Chondrocyte (in vitro differentiated cells): Measurements from ENCODE around the gene WDHD1. TPM values are rescaled to one million over a fixed set of nuclear protein-coding genes. Genes with fewer than 3 reads are reported as not detected.
"Not testable (repeated sequence)": the region's sequence is repeated elsewhere in the genome, so short reads cannot be mapped to it uniquely, and the experiment has no call there.

ENCODE experiments used
- DNase-seq: peaks from one replicate; pipeline ENCODE4 v3.0.0; 2021; ENCODE audit warnings: mixed read lengths, low spot score
- H3K27ac Mint-ChIP-seq: one replicate; pipeline ENCODE4 v1.8.0; 2021; ENCODE audit warnings: mild to moderate bottlenecking, moderate library complexity, mixed read lengths; ENCODE audit not compliant: unreplicated experiment
- H3K27me3 Mint-ChIP-seq: 2 replicates; pipeline ENCODE4 v1.8.0; 2021; ENCODE audit warnings: low read depth, mixed read lengths
- H3K36me3 Mint-ChIP-seq: 2 replicates; pipeline ENCODE4 v1.8.0; 2021; ENCODE audit warnings: low read depth, mixed read lengths
- H3K4me1 Mint-ChIP-seq: 2 replicates; pipeline ENCODE4 v1.8.0; 2021; ENCODE audit warnings: low read depth, mild to moderate bottlenecking, mixed read lengths
- H3K4me3 Mint-ChIP-seq: one replicate; pipeline ENCODE4 v1.8.0; 2021; ENCODE audit warnings: mild to moderate bottlenecking, moderate library complexity, mixed read lengths; ENCODE audit not compliant: unreplicated experiment
- H3K9me3 Mint-ChIP-seq: 2 replicates; pipeline ENCODE4 v1.8.0; 2021; ENCODE audit warnings: low read depth, mixed read lengths
- CTCF ChIP-seq: fragments of 200-600 bp; sonication (generic); IDR thresholded peaks from 2 replicates; pipeline ENCODE4 v1.5.0; 2021; ENCODE audit warnings: antibody characterized with exemption, mild to moderate bottlenecking, moderate library complexity
- total RNA-seq: library from RNA; stranded (reverse); gene quantifications from 3 replicates; pipeline ENCODE4 v1.2.1, GENCODE V29; 2021

Gene WDHD1
- total RNA-seq, 1 donor from 2014 or later = 7.1 TPM

GRCh38 chr14:55028476-55028875 lies 1.6 kb upstream of the WDHD1 start:
- DNase-seq = no peak
- Mint-ChIP-seq H3K4me1 (peaks cover 54% of the 10 kb centered on the region), H3K36me3 (no peaks in the 10 kb centered on the region), H3K27me3 (no peaks in the 10 kb centered on the region), H3K4me3 (peak overlapping the region; percentile 92), H3K9me3 (no peaks in the 10 kb centered on the region), H3K27ac (peak overlapping the region; percentile 95)
- TF ChIP-seq CTCF = no peak

GRCh38 chr14:55028066-55028465 lies 1.2 kb upstream of the WDHD1 start:
- Mint-ChIP-seq H3K4me1 (peaks cover 51% of the 10 kb centered on the region), H3K36me3 (no peaks in the 10 kb centered on the region), H3K27ac (peak overlapping the region; percentile 95), H3K27me3 (no peaks in the 10 kb centered on the region), H3K9me3 (no peaks in the 10 kb centered on the region), H3K4me3 (peak overlapping the region; percentile 92)
- TF ChIP-seq CTCF = no peak
- DNase-seq = no peak

- no peak for DNase-seq
- TF ChIP-seq CTCF = no peak
- Mint-ChIP-seq H3K9me3 (no peaks in the 10 kb centered on the region), H3K36me3 (no peaks in the 10 kb centered on the region), H3K27me3 (no peaks in the 10 kb centered on the region), H3K27ac (peak overlapping the region; percentile 95), H3K4me1 (peaks cover 47% of the 10 kb centered on the region), H3K4me3 (peak overlapping the region; percentile 92)
Observed at GRCh38 chr14:55026441-55026792, 482 bp downstream of the WDHD1 start.

- Mint-ChIP-seq H3K36me3 (no peaks in the 10 kb centered on the region), H3K4me3 (peak overlapping the region; percentile 92), H3K9me3 (no peaks in the 10 kb centered on the region), H3K27me3 (no peaks in the 10 kb centered on the region), H3K4me1 (peaks cover 43% of the 10 kb centered on the region), H3K27ac (peak overlapping the region; percentile 95)
- DNase-seq = no peak
- TF ChIP-seq CTCF = no peak
Observed at GRCh38 chr14:55025948-55026347, 951 bp downstream of the WDHD1 start.

- H3K36me3 Mint-ChIP-seq, H3K27me3 Mint-ChIP-seq, H3K27ac Mint-ChIP-seq, H3K9me3 Mint-ChIP-seq, H3K4me3 Mint-ChIP-seq, DNase-seq: not testable (repeated sequence)
- peaks cover 34% of the 10 kb centered on the region for H3K4me1 Mint-ChIP-seq
Observed at GRCh38 chr14:55024365-55024764, 2.5 kb downstream of the WDHD1 start.

GRCh38 chr14:55019968-55020554 lies 6.8 kb downstream of the WDHD1 start:
- H3K4me3 Mint-ChIP-seq = no peak overlapping the region
- H3K27ac Mint-ChIP-seq = no peak overlapping the region
- H3K4me1 Mint-ChIP-seq = no peaks in the 10 kb centered on the region
- H3K27me3 Mint-ChIP-seq = no peaks in the 10 kb centered on the region
- TF ChIP-seq CTCF = no peak
- DNase-seq = no peak
- no peaks in the 10 kb centered on the region for H3K9me3 Mint-ChIP-seq
- H3K36me3 Mint-ChIP-seq = no peaks in the 10 kb centered on the region
